ENCODE measurements around the gene FAM174A. TPM values are rescaled to one million over a fixed set of nuclear protein-coding genes. Genes with fewer than 3 reads are reported as not detected.

The FAM174A gene
- polyA plus RNA-seq, 3 donors, result 5.3 to 11.1 (median 9.2) TPM

DNA sequence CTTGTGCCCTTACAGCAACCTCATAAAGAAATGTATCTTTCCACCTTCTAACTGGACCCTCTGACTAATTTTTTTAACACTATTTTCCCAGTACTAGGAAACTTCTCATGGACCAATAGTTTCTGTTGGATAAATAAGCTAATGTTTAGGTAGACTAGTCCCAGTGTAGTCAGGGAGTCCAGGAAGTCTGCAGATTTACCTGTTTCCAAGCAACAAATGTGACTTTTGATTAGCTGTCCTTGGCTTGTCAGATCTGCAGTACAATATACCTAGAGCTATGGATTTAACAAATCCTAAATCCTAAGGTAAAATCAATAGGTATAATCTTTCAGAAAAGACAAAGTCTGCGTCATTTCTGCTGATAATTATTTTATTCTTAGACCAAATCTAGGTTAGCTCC, 55.7 kb downstream of the FAM174A start:
- Mint-ChIP-seq H3K9me3 (no peaks in the 10 kb centered on the region), H3K27me3 (ENCODE audit: low read depth in 3 of 3) (no peaks in the 10 kb centered on the region)
- TF ChIP-seq, protein P1, sequence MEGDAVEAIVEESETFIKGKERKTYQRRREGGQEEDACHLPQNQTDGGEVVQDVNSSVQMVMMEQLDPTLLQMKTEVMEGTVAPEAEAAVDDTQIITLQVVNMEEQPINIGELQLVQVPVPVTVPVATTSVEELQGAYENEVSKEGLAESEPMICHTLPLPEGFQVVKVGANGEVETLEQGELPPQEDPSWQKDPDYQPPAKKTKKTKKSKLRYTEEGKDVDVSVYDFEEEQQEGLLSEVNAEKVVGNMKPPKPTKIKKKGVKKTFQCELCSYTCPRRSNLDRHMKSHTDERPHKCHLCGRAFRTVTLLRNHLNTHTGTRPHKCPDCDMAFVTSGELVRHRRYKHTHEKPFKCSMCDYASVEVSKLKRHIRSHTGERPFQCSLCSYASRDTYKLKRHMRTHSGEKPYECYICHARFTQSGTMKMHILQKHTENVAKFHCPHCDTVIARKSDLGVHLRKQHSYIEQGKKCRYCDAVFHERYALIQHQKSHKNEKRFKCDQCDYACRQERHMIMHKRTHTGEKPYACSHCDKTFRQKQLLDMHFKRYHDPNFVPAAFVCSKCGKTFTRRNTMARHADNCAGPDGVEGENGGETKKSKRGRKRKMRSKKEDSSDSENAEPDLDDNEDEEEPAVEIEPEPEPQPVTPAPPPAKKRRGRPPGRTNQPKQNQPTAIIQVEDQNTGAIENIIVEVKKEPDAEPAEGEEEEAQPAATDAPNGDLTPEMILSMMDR (IDR thresholded peaks at IDR 0.05), result no peak

DNA sequence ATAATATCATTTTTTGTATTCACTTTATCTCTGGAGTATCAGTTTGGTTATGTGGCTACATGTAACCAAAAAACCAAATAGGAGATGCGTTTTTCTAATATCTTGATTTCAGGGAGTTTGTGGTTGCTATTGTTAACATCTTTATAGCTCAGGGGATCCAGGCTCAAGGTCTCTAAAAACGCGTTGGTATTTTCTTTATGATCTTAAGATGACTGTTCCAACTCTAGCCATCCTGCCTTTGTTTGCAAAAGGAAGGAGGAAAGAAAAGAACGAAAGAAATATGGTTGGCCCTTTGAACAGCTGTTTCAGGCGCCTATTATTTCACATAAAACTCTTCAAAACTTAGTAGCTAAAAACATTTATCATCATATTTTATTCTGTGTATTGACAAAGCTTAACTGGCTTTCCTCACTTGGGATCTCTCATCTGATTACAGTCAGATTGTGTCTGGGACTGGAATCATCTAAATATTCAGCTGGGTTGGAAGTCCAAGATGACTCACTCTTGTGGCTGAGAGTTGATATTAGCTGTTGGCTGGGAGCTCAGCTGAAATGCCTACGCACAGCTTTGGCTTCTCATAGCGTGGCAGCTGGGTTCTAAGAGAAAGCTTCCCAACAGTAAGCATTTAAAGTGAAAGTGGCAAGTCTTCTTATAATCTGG, 60.1 kb downstream of the FAM174A start:
- no peaks in the 10 kb centered on the region for H4K20me1 ChIP-seq (ENCODE audit: insufficient read depth, low read length)
- no peaks in the 10 kb centered on the region for H3K79me2 ChIP-seq (ENCODE audit: insufficient read depth, low read length)
- 100% methylated on average over 2 of the region's 7 CpGs for WGBS (ENCODE audit: insufficient coverage)
- H3K27ac ChIP-seq (ENCODE audit: low read depth in 1 of 2, low read length in 2 of 2), result no peak overlapping the region
- no peak overlapping the region for H2AFZ ChIP-seq (ENCODE audit: insufficient read depth, low read depth, low read length, poor library complexity, severe bottlenecking)
- no peaks in the 10 kb centered on the region for H3K9me3 ChIP-seq (replicated peaks in 1 of 2; ENCODE audit: control insufficient read depth in 1 of 2, insufficient read depth in 1 of 2, low read length in 2 of 2)
- H3K4me3 Mint-ChIP-seq, result no peak overlapping the region
- H3K4me1 Mint-ChIP-seq, result peaks cover 4% of the 10 kb centered on the region
- no peaks in the 10 kb centered on the region for H3K27me3 Mint-ChIP-seq (ENCODE audit: low read depth in 3 of 3)
- H3K4me3 ChIP-seq (replicated peaks in 1 of 3; ENCODE audit: low read depth in 2 of 3, low read length in 3 of 3), result no peak overlapping the region
- H3K4me2 ChIP-seq (replicated peaks; ENCODE audit: extremely low read depth, low read length, poor library complexity, severe bottlenecking), result no peak overlapping the region
- H3K27ac Mint-ChIP-seq, result no peak overlapping the region
- H3K36me3 ChIP-seq (replicated peaks in 1 of 2; ENCODE audit: control insufficient read depth in 1 of 2, insufficient read depth in 2 of 2, low read length in 2 of 2), result no peaks in the 10 kb centered on the region
- TF ChIP-seq, protein P1 (IDR thresholded peaks at IDR 0.05), result no peak
- no peaks in the 10 kb centered on the region for H3K4me1 ChIP-seq (ENCODE audit: control insufficient read depth in 1 of 2, insufficient read depth in 2 of 2, low read length in 2 of 2)
- H3K9ac ChIP-seq (ENCODE audit: insufficient read depth, low read length, poor library complexity, severe bottlenecking), result no peak overlapping the region
- peaks cover 0 to 2% (median 0%) of the 10 kb centered on the region in 7 donors for H3K9me3 Mint-ChIP-seq
- no peaks in the 10 kb centered on the region for H3K27me3 ChIP-seq (ENCODE audit: control insufficient read depth in 2 of 2, insufficient read depth in 2 of 2, low read length in 2 of 2)
- intact Hi-C loops (cut with micrococcal nuclease), result no loop called here
- no peak for DNase-seq
- no peaks in the 10 kb centered on the region for H3K36me3 Mint-ChIP-seq

More for the DNA sequence above, 55.7 kb downstream of the FAM174A start:
- intact Hi-C loops (cut with micrococcal nuclease), result no loop called here
- Histone ChIP-seq H3K4me1 (ENCODE audit: control insufficient read depth in 1 of 2, insufficient read depth in 2 of 2, low read length in 2 of 2) (no peaks in the 10 kb centered on the region), H3K9ac (ENCODE audit: insufficient read depth, low read length, poor library complexity, severe bottlenecking) (no peak overlapping the region), H2AFZ (ENCODE audit: insufficient read depth, low read depth, low read length, poor library complexity, severe bottlenecking) (no peak overlapping the region), H3K9me3 (replicated peaks in 1 of 2; ENCODE audit: control insufficient read depth in 1 of 2, insufficient read depth in 1 of 2, low read length in 2 of 2) (no peaks in the 10 kb centered on the region), H3K79me2 (ENCODE audit: insufficient read depth, low read length) (no peaks in the 10 kb centered on the region), H3K36me3 (replicated peaks in 1 of 2; ENCODE audit: control insufficient read depth in 1 of 2, insufficient read depth in 2 of 2, low read length in 2 of 2) (no peaks in the 10 kb centered on the region), H4K20me1 (ENCODE audit: insufficient read depth, low read length) (no peaks in the 10 kb centered on the region), H3K4me2 (replicated peaks; ENCODE audit: extremely low read depth, low read length, poor library complexity, severe bottlenecking) (no peak overlapping the region), H3K4me3 (replicated peaks in 1 of 3; ENCODE audit: low read depth in 2 of 3, low read length in 3 of 3) (no peak overlapping the region), H3K27ac (ENCODE audit: low read depth in 1 of 2, low read length in 2 of 2) (no peak overlapping the region), H3K27me3 (ENCODE audit: control insufficient read depth in 2 of 2, insufficient read depth in 2 of 2, low read length in 2 of 2) (no peaks in the 10 kb centered on the region)
- Mint-ChIP-seq H3K4me1 (no peaks in the 10 kb centered on the region), H3K27ac (no peak overlapping the region), H3K36me3 (peaks cover 6% of the 10 kb centered on the region in 2 donors), H3K4me3 (no peak overlapping the region)
- no peak for DNase-seq
- no CpG with 5 or more reads among the region's 1 CpG for WGBS (ENCODE audit: insufficient coverage)
